ENCODE data around the gene RAP1B. TPM values are rescaled to one million over a fixed set of nuclear protein-coding genes. Genes with fewer than 3 reads are reported as not detected.

Gene RAP1B
- polyA plus RNA-seq, 1 experiment, result 278 TPM

GRCh38 chr12:68589194-68589593, 21.5 kb upstream of the RAP1B start:
- TF ChIP-seq, protein P1, sequence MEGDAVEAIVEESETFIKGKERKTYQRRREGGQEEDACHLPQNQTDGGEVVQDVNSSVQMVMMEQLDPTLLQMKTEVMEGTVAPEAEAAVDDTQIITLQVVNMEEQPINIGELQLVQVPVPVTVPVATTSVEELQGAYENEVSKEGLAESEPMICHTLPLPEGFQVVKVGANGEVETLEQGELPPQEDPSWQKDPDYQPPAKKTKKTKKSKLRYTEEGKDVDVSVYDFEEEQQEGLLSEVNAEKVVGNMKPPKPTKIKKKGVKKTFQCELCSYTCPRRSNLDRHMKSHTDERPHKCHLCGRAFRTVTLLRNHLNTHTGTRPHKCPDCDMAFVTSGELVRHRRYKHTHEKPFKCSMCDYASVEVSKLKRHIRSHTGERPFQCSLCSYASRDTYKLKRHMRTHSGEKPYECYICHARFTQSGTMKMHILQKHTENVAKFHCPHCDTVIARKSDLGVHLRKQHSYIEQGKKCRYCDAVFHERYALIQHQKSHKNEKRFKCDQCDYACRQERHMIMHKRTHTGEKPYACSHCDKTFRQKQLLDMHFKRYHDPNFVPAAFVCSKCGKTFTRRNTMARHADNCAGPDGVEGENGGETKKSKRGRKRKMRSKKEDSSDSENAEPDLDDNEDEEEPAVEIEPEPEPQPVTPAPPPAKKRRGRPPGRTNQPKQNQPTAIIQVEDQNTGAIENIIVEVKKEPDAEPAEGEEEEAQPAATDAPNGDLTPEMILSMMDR (IDR thresholded peaks at IDR 0.05; ENCODE audit: low read depth, low read length), result no peak
- CTCF ChIA-PET, result no interaction called here
- Histone ChIP-seq H3K9me3 (ENCODE audit: control insufficient read depth, insufficient read depth, low read length) (peaks cover 12% of the 10 kb centered on the region), H3K4me3 (ENCODE audit: low read depth, low read length) (no peak overlapping the region), H3K27me3 (ENCODE audit: control insufficient read depth, insufficient read depth, low read length) (no peaks in the 10 kb centered on the region), H3K27ac (ENCODE audit: low read depth, low read length) (no peak overlapping the region)
- POLR2A ChIA-PET, result no interaction called here
- no peak for DNase-seq (ENCODE audit: low read depth, low spot score)

- no peak overlapping the region for H3K4me3 ChIP-seq (ENCODE audit: low read depth, low read length)
- CTCF ChIA-PET, result no interaction called here
These were observed 18.8 kb upstream of the RAP1B start for GRCh38 chr12:68591734-68592418.

DNA sequence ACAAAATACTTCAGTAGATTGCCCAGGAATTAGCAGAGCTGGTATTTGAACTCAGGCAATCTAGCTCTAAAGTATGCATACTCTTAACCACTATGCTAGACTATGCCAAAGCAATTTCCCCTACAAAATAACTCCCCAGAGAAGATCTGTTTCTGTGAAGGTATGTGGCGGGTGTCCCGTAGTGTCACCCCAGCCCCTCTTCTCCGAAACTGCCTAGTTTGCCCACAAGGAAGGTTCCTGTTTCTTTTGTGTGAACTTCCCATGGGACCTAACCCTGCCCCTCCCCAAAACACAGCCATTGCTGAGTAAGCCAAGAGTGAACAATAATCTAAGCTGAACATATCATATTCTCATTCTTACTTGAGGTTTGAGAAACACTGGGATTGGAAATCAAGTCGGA, 15.5 kb upstream of the RAP1B start:
- Histone ChIP-seq H3K9me3 (ENCODE audit: control insufficient read depth, insufficient read depth, low read length) (peaks cover 5% of the 10 kb centered on the region), H3K27me3 (ENCODE audit: control insufficient read depth, insufficient read depth, low read length) (no peaks in the 10 kb centered on the region), H3K4me3 (ENCODE audit: low read depth, low read length) (no peak overlapping the region), H3K27ac (ENCODE audit: low read depth, low read length) (no peak overlapping the region)
- POLR2A ChIA-PET, result no interaction called here
- TF ChIP-seq, protein P1 (IDR thresholded peaks at IDR 0.05; ENCODE audit: low read depth, low read length), result no peak
- DNase-seq (ENCODE audit: low read depth, low spot score), result no peak
- CTCF ChIA-PET, result no interaction called here

More at GRCh38 chr12:68591734-68592418, 18.8 kb upstream of the RAP1B start:
- POLR2A ChIA-PET, result no interaction called here
- no peaks in the 10 kb centered on the region for H3K27me3 ChIP-seq (ENCODE audit: control insufficient read depth, insufficient read depth, low read length)
- no peak for DNase-seq (ENCODE audit: low read depth, low spot score)
- H3K9me3 ChIP-seq (ENCODE audit: control insufficient read depth, insufficient read depth, low read length), result peaks cover 12% of the 10 kb centered on the region
- TF ChIP-seq, protein P1 (IDR thresholded peaks at IDR 0.05; ENCODE audit: low read depth, low read length), result no peak
- no peak overlapping the region for H3K27ac ChIP-seq (ENCODE audit: low read depth, low read length)

DNA sequence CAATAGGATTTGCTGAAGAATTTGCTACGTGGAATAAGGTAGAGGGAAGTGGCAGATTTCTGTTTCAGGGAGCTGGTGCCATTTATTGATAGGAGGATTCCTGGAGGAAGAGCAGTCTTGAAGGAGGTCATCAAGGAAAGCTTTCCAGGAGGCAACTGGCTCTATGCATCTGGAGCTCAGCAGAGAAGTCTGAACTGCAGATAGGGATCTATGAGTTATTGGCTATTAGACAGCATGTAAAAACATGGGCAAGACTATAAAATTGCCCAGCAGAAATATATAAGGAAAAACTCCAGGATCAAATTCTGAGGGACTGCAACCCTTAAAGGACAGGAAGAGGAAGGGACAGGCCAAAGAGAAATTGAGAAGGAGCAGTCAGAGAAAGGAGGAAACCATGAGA, 8.9 kb upstream of the RAP1B start:
- TF ChIP-seq, protein P1 (IDR thresholded peaks at IDR 0.05; ENCODE audit: low read depth, low read length), result no peak
- Histone ChIP-seq H3K27me3 (ENCODE audit: control insufficient read depth, insufficient read depth, low read length) (no peaks in the 10 kb centered on the region), H3K4me3 (ENCODE audit: low read depth, low read length) (no peak overlapping the region), H3K9me3 (ENCODE audit: control insufficient read depth, insufficient read depth, low read length) (no peaks in the 10 kb centered on the region), H3K27ac (ENCODE audit: low read depth, low read length) (no peak overlapping the region)
- CTCF ChIA-PET, result no interaction called here
- POLR2A ChIA-PET, result interaction anchor here (0.6 kb wide), 1 partner anchor 8 kb away, joined by 3 read pairs; the partner anchor contains the start of gene RAP1B
- DNase-seq (ENCODE audit: low read depth, low spot score), result no peak

GRCh38 chr12:68602720-68603119, 8.0 kb upstream of the RAP1B start:
- Histone ChIP-seq H3K27me3 (ENCODE audit: control insufficient read depth, insufficient read depth, low read length) (no peaks in the 10 kb centered on the region), H3K27ac (ENCODE audit: low read depth, low read length) (no peak overlapping the region), H3K4me3 (ENCODE audit: low read depth, low read length) (no peak overlapping the region), H3K9me3 (ENCODE audit: control insufficient read depth, insufficient read depth, low read length) (no peaks in the 10 kb centered on the region)
- POLR2A ChIA-PET, result no interaction called here
- CTCF ChIA-PET, result no interaction called here
- no peak for DNase-seq (ENCODE audit: low read depth, low spot score)
- TF ChIP-seq, protein P1 (IDR thresholded peaks at IDR 0.05; ENCODE audit: low read depth, low read length), result no peak

All from AG04450 (cell line).